MM.1S (cell line): Measurements from ENCODE around the gene SOX13.

ENCODE experiments used
- CTCF ChIP-seq: fragments of 300-600 bp; sonication (generic); IDR thresholded peaks from 2 replicates; pipeline ENCODE4 v1.5.1; 2016; ENCODE audit warnings: antibody characterized with exemption, low read length, mixed read lengths
- EZH2 ChIP-seq: fragments of 300-600 bp; sonication (generic); optimal IDR thresholded peaks from 2 replicates; pipeline ENCODE3; 2017; ENCODE audit warnings: low read depth, mild to moderate bottlenecking, antibody characterized with exemption, low read length, mixed read lengths
- EZH2phosphoT487 ChIP-seq: fragments of 300-600 bp; sonication (generic); IDR thresholded peaks from 2 replicates; pipeline ENCODE4 v1.6.1; 2018; ENCODE audit warnings: antibody characterized with exemption, low read length

GRCh38 chr1:204139088-204139487 lies 66.2 kb downstream of the SOX13 start:
- TF ChIP-seq CTCF (no peak), EZH2phosphoT487 (no peak), EZH2 (no peak)
